Upper lobe of left lung (tissue), 4 donors: Measurements from ENCODE around the gene ABCA7.

ENCODE experiments used
- EP300 ChIP-seq, 4 donors: sonication (generic); formaldehyde crosslinking; IDR thresholded peaks; one replicate each; pipeline ENCODE4 v1.5.1; 2017; ENCODE audit warnings: antibody characterized with exemption in 4 of 4, control low read depth in 2 of 4
- POLR2A ChIP-seq, 4 donors: fragments of 450-650 bp; IDR thresholded peaks; one replicate each; pipeline ENCODE4 v1.5.1; 2016 to 2017; ENCODE audit warnings: antibody characterized with exemption in 4 of 4, mild to moderate bottlenecking in 2 of 4
- POLR2AphosphoS5 ChIP-seq, 2 donors: sonication (generic); formaldehyde crosslinking; IDR thresholded peaks; one replicate each; pipeline ENCODE4 v1.5.1; 2017; ENCODE audit warnings: antibody characterized with exemption in 2 of 2
- TF ChIP-seq, protein P1 (sequence below), 6 experiments: fragments of 450-650 bp in 4 of 6; fragments of 200-600 bp in 2 of 6; sonication (generic) in 2 of 6; IDR thresholded peaks; one replicate each; pipeline ENCODE4 v1.5.1; 2016 to 2019; ENCODE audit warnings: antibody characterized with exemption in 6 of 6

GRCh38 chr19:991932-992669, 47.8 kb upstream of the ABCA7 start:
- TF ChIP-seq EP300 (IDR thresholded peaks at IDR 0.05) = no peak
- TF ChIP-seq, protein P1, sequence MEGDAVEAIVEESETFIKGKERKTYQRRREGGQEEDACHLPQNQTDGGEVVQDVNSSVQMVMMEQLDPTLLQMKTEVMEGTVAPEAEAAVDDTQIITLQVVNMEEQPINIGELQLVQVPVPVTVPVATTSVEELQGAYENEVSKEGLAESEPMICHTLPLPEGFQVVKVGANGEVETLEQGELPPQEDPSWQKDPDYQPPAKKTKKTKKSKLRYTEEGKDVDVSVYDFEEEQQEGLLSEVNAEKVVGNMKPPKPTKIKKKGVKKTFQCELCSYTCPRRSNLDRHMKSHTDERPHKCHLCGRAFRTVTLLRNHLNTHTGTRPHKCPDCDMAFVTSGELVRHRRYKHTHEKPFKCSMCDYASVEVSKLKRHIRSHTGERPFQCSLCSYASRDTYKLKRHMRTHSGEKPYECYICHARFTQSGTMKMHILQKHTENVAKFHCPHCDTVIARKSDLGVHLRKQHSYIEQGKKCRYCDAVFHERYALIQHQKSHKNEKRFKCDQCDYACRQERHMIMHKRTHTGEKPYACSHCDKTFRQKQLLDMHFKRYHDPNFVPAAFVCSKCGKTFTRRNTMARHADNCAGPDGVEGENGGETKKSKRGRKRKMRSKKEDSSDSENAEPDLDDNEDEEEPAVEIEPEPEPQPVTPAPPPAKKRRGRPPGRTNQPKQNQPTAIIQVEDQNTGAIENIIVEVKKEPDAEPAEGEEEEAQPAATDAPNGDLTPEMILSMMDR (IDR thresholded peaks at IDR 0.05) = no peak
- no peak for TF ChIP-seq POLR2AphosphoS5 (IDR thresholded peaks at IDR 0.05)
- no peak for TF ChIP-seq POLR2A (IDR thresholded peaks at IDR 0.05)
